Neural crest cell (in vitro differentiated cells): Measurements from ENCODE around the gene ITGB8. TPM values are rescaled to one million over a fixed set of nuclear protein-coding genes. Genes with fewer than 3 reads are reported as not detected.

Experiments used
- DNase-seq: peaks from one replicate; pipeline ENCODE4 v3.0.0; 2021; ENCODE audit warnings: low read depth, mixed read lengths, low spot score
- H3K27ac Mint-ChIP-seq: one replicate; pipeline ENCODE4 v1.8.0; 2021; ENCODE audit warnings: mild to moderate bottlenecking, mixed read lengths; ENCODE audit not compliant: unreplicated experiment
- H3K27me3 Mint-ChIP-seq: 2 replicates; pipeline ENCODE4 v1.8.0; 2021; ENCODE audit warnings: low read depth, mild to moderate bottlenecking, mixed read lengths
- H3K36me3 Mint-ChIP-seq: 2 replicates; pipeline ENCODE4 v1.8.0; 2021; ENCODE audit warnings: low read depth, mild to moderate bottlenecking, mixed read lengths
- H3K4me1 Mint-ChIP-seq: 2 replicates; pipeline ENCODE4 v1.8.0; 2021; ENCODE audit warnings: mixed read lengths
- H3K4me3 Mint-ChIP-seq: one replicate; pipeline ENCODE4 v1.8.0; 2021; ENCODE audit warnings: mild to moderate bottlenecking, mixed read lengths
- H3K9me3 Mint-ChIP-seq: 2 replicates; pipeline ENCODE4 v1.8.0; 2021; ENCODE audit warnings: mixed read lengths
- CTCF ChIP-seq: fragments of 200-600 bp; sonication (generic); conservative IDR thresholded peaks from 2 replicates; pipeline ENCODE4 v1.5.0; 2021; ENCODE audit warnings: antibody characterized with exemption, mild to moderate bottlenecking
- total RNA-seq: library from RNA; stranded (reverse); gene quantifications from 2 replicates; pipeline ENCODE4 v1.2.1, GENCODE V29; 2021

ITGB8 gene
- total RNA-seq, 1 donor from 2014 or later = 19.9 TPM

- Mint-ChIP-seq H3K27ac (peak overlapping the region; percentile 81), H3K9me3 (no peaks in the 10 kb centered on the region), H3K4me3 (peak overlapping the region; percentile 39), H3K4me1 (peaks cover 49% of the 10 kb centered on the region), H3K27me3 (no peaks in the 10 kb centered on the region), H3K36me3 (no peaks in the 10 kb centered on the region)
- DNase-seq = no peak
- TF ChIP-seq CTCF = no peak
Measured at GRCh38 chr7:20307901-20308300, 22.8 kb upstream of the ITGB8 start.

- TF ChIP-seq CTCF = no peak
- Mint-ChIP-seq H3K4me1 (peaks cover 39% of the 10 kb centered on the region), H3K9me3 (no peaks in the 10 kb centered on the region), H3K27me3 (no peaks in the 10 kb centered on the region), H3K27ac (no peak overlapping the region), H3K4me3 (no peak overlapping the region), H3K36me3 (no peaks in the 10 kb centered on the region)
- no peak for DNase-seq
Measured at GRCh38 chr7:20310301-20310700, 20.4 kb upstream of the ITGB8 start.

GRCh38 chr7:20310963-20311742, 19.5 kb upstream of the ITGB8 start:
- H3K27ac Mint-ChIP-seq = no peak overlapping the region
- H3K9me3 Mint-ChIP-seq = no peaks in the 10 kb centered on the region
- H3K36me3 Mint-ChIP-seq = no peaks in the 10 kb centered on the region
- TF ChIP-seq CTCF = peak; percentile 70
- peaks cover 37% of the 10 kb centered on the region for H3K4me1 Mint-ChIP-seq
- DNase-seq = no peak
- H3K4me3 Mint-ChIP-seq = peak overlapping the region; percentile 9
- no peaks in the 10 kb centered on the region for H3K27me3 Mint-ChIP-seq

GRCh38 chr7:20311743-20312042, 19.0 kb upstream of the ITGB8 start:
- Mint-ChIP-seq H3K27me3 (no peaks in the 10 kb centered on the region), H3K4me3 (no peak overlapping the region), H3K27ac (no peak overlapping the region), H3K9me3 (no peaks in the 10 kb centered on the region), H3K36me3 (no peaks in the 10 kb centered on the region), H3K4me1 (peaks cover 31% of the 10 kb centered on the region)
- peak; percentile 13 for TF ChIP-seq CTCF
- no peak for DNase-seq

GRCh38 chr7:20312562-20312961, 18.1 kb upstream of the ITGB8 start:
- no peak for TF ChIP-seq CTCF
- Mint-ChIP-seq H3K4me1 (peaks cover 24% of the 10 kb centered on the region), H3K27ac (no peak overlapping the region), H3K4me3 (no peak overlapping the region), H3K9me3 (no peaks in the 10 kb centered on the region), H3K36me3 (no peaks in the 10 kb centered on the region), H3K27me3 (no peaks in the 10 kb centered on the region)
- no peak for DNase-seq
